ENCODE measurements around the gene PSMB8. TPM values are rescaled to one million over a fixed set of nuclear protein-coding genes. Genes with fewer than 3 reads are reported as not detected.

Gene PSMB8
- 3.1 and 6.6 TPM in 2 replicates for polyA plus RNA-seq

GRCh38 chr6:32843979-32844838 is at the start of gene PSMB8:
Gene PSMB8, minus strand, starts transcription at chr6:32844047. Its CDS starts 51 bp downstream, at chr6:32843996.

GRCh38 chr6:32853541-32854375 is 9.9 kb upstream of the PSMB8 start, which contains the start of the genes PSMB9 and TAP1:
Gene PSMB9, plus strand, starts transcription at chr6:32854192. Its CDS starts 38 bp downstream, at chr6:32854230.
Gene TAP1, minus strand, starts transcription at chr6:32853704. Its CDS starts 68 bp downstream, at chr6:32853636.

GRCh38 chr6:32838114-32838958 is 5.5 kb downstream of the PSMB8 start, which contains the start of gene TAP2:
Gene TAP2, minus strand, starts transcription at chr6:32838739. Its CDS starts 506 bp downstream, at chr6:32838233.

GRCh38 chr6:32816746-32817204 is 27.1 kb downstream of the PSMB8 start, which contains the start of gene HLA-DOB:
Gene HLA-DOB, minus strand, starts transcription at chr6:32817002. Its CDS starts 51 bp downstream, at chr6:32816951.

Other genes with a start within 250 kb of the PSMB8 start
- gene HLA-DQA1, start 206.6 kb downstream of the PSMB8 start, polyA plus RNA-seq, result not detected in 2 replicates
- gene HLA-DQB1, start 177.4 kb downstream of the PSMB8 start, polyA plus RNA-seq, result 1.0 TPM in 1 of 2 replicates, not detected in the other
- gene HLA-DQA2, start 102.7 kb downstream of the PSMB8 start, polyA plus RNA-seq, result not detected in 2 replicates
- gene HLA-DQB2, start 80.5 kb downstream of the PSMB8 start, polyA plus RNA-seq, result not detected in 2 replicates
- not detected in 2 replicates for gene HLA-DOB, start 27.0 kb downstream of the PSMB8 start, polyA plus RNA-seq
- gene TAP2, start 5.3 kb downstream of the PSMB8 start, polyA plus RNA-seq, result 4.2 and 4.7 TPM in 2 replicates
- gene TAP1, start 9.7 kb upstream of the PSMB8 start, polyA plus RNA-seq, result 3.8 and 5.5 TPM in 2 replicates
- 0.23 and 0.32 TPM in 2 replicates for gene PSMB9, start 10.1 kb upstream of the PSMB8 start, polyA plus RNA-seq
- not detected in 2 replicates for gene HLA-DMB, start 97.0 kb upstream of the PSMB8 start, polyA plus RNA-seq
- 1.4 TPM in 1 of 2 replicates, not detected in the other for gene HLA-DMA, start 109.0 kb upstream of the PSMB8 start, polyA plus RNA-seq
- gene BRD2, start 124.5 kb upstream of the PSMB8 start, polyA plus RNA-seq, result 26.5 and 27.3 TPM in 2 replicates
- not detected in 2 replicates for gene HLA-DOA, start 165.5 kb upstream of the PSMB8 start, polyA plus RNA-seq
- 0.26 and 0.92 TPM in 2 replicates for gene HLA-DPA1, start 229.6 kb upstream of the PSMB8 start, polyA plus RNA-seq
- 112 and 120 TPM in 2 replicates for gene HLA-DPB1, start 231.9 kb upstream of the PSMB8 start, polyA plus RNA-seq

Data from Purkinje cell (primary cell).